GM19238 (cell line): ENCODE data around the gene HPCAL1.
"Not testable (repeated sequence)": the region's sequence is repeated elsewhere in the genome, so short reads cannot be mapped to it uniquely, and the experiment has no call there.

Experiments used
- DNase-seq: peaks from one replicate; pipeline ENCODE4 v3.0.0; 2011; ENCODE audit warnings: low spot score; ENCODE audit not compliant: insufficient read length

Gene HPCAL1

GRCh38 chr2:10457195-10457594, 154.5 kb downstream of the HPCAL1 start:
- DNase-seq = not testable (repeated sequence)

- DNase-seq = no peak
Observed at GRCh38 chr2:10457846-10458598, 155.3 kb downstream of the HPCAL1 start.

- no peak for DNase-seq
Observed at GRCh38 chr2:10460366-10460796, 157.7 kb downstream of the HPCAL1 start.

GRCh38 chr2:10462178-10463083, 159.7 kb downstream of the HPCAL1 start:
- DNase-seq = no peak

GRCh38 chr2:10465910-10466309, 163.2 kb downstream of the HPCAL1 start:
- no peak for DNase-seq

- DNase-seq = no peak
Observed at GRCh38 chr2:10466801-10467200, 164.1 kb downstream of the HPCAL1 start.

- no peak for DNase-seq
Observed at GRCh38 chr2:10467401-10467800, 164.7 kb downstream of the HPCAL1 start.

- DNase-seq = no peak
Observed at GRCh38 chr2:10469301-10469700, 166.6 kb downstream of the HPCAL1 start.

GRCh38 chr2:10469955-10470608, 167.4 kb downstream of the HPCAL1 start:
- no peak for DNase-seq

GRCh38 chr2:10471046-10471571, 168.4 kb downstream of the HPCAL1 start:
- no peak for DNase-seq

GRCh38 chr2:10471955-10472354, 169.3 kb downstream of the HPCAL1 start:
- no peak for DNase-seq

GRCh38 chr2:10473121-10473756, 170.5 kb downstream of the HPCAL1 start:
- DNase-seq = no peak

- DNase-seq = no peak
Observed at GRCh38 chr2:10475221-10475722, 172.6 kb downstream of the HPCAL1 start.

GRCh38 chr2:10475811-10476660, 173.3 kb downstream of the HPCAL1 start:
- no peak for DNase-seq

- no peak for DNase-seq
Observed at GRCh38 chr2:10476723-10477442, 174.2 kb downstream of the HPCAL1 start.
